Gastrocnemius medialis (tissue), 4 donors: ENCODE measurements around the gene UBALD2.

ENCODE experiments used
- CTCF ChIP-seq, 5 experiments: fragments of 450-650 bp in 3 of 5; fragments of 200-600 bp in 2 of 5; sonication (generic) in 2 of 5; IDR thresholded peaks in 4 of 5; conservative IDR thresholded peaks in 1 of 5; 1 replicate in 4 of 5; 2 replicates in 1 of 5; pipeline ENCODE4 v1.5.1; 2016 to 2019; ENCODE audit warnings: antibody characterized with exemption in 5 of 5, mild to moderate bottlenecking in 3 of 5, moderate library complexity in 3 of 5
- POLR2A ChIP-seq, 2 donors: fragments of 450-650 bp; IDR thresholded peaks; one replicate each; pipeline ENCODE4 v1.6.1; 2017; ENCODE audit warnings: antibody characterized with exemption in 2 of 2, mild to moderate bottlenecking in 2 of 2, moderate library complexity in 2 of 2

GRCh38 chr17:76232342-76232741, 32.8 kb upstream of the UBALD2 start:
- TF ChIP-seq CTCF (IDR thresholded peaks at IDR 0.05 in 4 of 5, conservative IDR thresholded peaks at IDR 0.05 in 1 of 5) (no peak), POLR2A (IDR thresholded peaks at IDR 0.05) (no peak)
